ENCODE results near the gene ARHGAP8.

Gene ARHGAP8

GRCh38 chr22:44752285-44753188 lies at the start of gene ARHGAP8:
ARHGAP8 (plus strand) TSS chr22:44752575; CDS start chr22:44786528, 33,953 bp downstream.
- peak; percentile 37 for DNase-seq

GRCh38 chr22:44703255-44703870 lies 49.0 kb upstream of the ARHGAP8 start:
- no peak for DNase-seq

DNA sequence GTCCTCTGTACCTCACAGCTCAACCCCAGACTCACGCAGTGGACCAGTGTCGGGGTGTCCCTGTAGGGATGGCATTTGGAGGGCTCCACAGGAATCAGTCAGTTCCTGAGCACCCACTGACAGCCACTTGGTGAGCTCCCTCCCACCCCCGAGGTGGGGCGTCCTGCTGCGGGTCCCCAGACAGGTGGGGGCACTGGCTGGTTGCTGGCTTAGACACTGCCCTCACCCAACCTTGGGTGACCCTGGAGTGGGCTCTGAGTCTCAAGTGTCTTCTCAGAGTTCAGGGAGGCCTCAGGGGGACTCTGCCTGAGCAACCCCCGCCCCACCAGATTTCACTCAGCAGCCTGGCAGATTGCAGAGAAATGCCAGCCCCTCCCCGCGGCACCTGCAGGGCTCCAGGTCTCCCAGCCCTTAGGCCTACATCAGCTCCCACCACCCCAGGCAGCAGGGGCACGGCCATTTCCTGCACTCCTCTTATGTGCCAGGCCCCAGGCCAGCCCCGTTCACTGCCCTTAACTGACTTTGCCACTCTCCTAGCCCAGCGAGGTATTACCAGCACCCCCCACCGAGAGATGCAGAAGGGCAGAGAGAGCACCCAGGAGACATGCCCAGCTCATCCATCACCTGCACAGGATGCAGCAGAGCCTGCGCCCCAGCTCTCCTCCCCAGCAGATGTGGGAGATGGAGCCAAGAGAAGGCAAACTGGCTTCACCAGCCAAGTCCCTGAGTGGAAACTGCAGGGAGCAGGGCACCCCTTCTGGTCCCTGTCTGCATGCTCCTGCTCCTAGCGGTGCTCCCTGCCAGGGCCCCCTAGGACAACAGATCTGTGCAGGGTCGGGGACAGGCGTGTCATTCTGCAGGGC lies 48.0 kb upstream of the ARHGAP8 start:
- no peak for DNase-seq

GRCh38 chr22:44705022-44705297 lies 47.4 kb upstream of the ARHGAP8 start:
- no peak for DNase-seq

GRCh38 chr22:44706488-44706887 lies 45.9 kb upstream of the ARHGAP8 start:
- no peak for DNase-seq

DNA sequence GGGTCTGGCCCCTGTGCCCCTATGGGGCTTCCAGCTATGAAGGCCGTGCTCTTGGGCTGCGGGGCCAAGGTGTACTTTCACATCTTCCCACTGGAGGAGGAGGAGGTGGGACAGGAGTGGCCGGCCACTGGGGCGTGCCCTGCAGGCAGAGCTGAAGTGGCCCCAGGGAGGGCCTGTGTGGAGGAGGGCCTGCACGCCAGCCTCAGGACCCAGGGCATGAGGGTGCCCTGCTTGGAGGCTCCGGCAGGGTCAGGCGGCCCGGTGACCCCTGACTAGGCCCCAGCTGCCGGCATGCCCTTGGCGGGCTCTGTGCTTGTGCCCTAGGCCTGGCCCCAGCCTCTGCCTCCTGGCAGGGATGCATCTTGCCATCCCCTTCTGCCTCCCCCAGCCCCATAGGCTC lies 45.2 kb upstream of the ARHGAP8 start:
- no peak for DNase-seq

GRCh38 chr22:44707752-44708151 lies 44.6 kb upstream of the ARHGAP8 start:
- DNase-seq: no peak

DNA sequence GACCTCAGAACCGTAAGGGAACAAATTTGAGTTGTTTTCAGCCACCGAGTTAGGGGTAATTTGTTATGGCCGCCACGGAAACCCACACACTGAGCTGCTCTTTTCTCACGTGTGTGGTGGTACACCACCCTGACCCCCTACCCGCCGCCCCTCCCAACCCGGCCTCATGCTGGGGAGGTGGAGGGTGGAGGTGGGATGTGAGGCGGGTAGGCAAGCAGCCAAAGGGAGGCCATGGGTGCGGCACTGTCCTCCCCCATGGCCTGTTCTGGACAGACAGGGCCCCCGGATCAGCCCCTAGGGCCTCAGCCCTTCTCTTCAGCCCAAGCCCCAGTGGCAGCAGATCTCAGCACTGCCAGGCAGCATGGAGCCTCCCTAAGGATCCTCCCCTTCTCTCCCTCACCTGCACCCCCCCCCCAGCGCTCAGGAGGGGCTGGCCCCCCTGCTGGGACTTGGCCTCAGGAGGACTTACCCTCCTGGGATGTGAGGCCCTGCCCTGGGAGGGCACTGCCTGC lies 42.4 kb upstream of the ARHGAP8 start:
- peak; percentile 31 for DNase-seq

DNA sequence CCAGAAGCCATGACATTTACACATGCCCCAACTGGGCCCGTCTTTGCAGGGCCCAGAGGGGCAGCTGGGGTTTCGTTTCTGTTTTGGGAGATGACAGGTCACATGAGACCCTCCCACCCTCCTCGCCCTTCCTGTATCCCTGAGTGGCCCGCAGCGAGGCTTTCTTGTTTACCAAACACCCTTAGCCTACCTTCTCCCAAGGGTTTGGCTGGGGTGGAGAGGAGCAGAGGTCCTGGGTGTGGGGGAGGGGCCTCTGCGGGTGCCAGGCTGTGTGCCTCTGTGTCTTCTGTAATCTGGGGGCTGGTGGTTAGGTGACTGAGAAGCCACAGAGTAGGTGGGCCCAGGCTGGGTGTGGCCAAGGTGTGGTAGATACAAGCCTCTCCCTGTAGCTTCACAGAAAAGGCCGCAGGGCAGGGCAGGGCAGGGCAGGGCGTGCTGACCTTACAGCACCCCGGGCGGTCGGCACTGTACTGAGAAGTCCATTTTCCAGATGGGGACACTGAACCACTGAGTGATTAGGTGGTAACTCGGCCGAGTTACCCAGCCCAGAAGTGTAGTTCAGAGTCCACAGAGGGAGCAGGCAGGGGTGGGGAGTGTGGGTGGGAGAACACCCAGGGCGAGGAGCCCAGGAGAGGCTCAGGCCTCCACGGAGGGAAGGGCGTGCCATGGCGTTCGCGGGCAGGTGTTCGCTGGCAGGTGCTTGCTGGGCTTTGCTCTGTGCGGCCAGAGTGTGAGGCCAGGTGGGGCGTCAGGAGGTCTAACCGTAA lies 41.7 kb upstream of the ARHGAP8 start:
- DNase-seq: peak; percentile 60

DNA sequence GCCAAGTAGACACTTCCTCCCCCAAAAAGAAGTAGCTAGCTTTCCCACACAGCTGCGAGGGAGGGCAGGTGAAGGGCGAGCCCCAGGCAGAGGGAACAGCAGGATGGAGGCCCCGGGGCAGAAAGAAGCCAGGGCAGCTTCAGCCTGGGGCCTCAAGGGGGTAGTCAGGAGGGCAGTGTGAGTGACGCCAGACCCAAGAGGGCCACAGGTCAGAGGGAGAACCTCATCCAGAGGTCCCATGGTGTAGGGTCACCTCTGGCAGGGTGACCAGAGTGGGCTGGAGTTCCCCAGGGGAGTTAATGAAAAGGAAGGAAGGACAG lies 41.2 kb upstream of the ARHGAP8 start:
- no peak for DNase-seq

DNA sequence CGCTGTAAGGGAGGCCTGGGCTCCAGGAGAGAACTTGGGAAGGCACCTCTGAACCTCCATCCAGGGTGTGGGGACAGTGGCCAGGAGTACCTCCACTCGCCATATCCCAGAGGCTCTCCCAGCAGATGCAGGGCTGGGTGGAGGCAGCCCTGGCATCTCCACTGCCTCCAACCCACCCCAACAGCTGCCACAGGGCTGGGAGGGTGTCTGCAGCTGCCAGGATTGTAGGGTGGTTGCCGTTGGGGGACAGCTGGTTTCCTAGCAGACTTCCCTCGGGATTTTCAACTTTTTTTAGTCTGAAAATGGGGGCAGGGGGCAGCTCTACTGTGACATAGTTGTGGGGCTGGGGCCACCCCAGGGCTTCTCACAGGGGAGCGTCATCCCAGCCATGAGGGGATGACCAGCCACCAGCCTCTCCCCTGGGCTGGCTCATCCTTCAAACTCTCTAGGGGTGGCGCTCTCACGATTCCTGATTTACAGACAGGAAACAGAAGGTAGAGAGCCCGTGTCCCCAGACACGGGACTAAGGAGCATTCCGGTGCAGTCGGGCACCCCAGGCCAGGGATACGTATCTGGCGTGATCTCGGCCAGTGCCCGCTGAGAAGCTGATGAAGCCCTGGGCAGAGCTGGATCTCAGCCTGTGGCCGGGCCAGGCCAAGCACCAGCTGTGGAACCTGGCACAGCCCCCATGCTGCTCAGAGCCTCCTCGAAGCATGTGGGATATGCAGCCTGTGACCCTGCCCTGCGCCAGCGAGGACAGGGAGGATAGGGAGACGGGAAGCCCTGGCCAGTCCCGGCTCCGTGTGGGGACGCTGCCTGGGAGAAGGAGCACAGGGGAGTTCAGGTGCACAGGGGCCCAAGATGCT lies 40.5 kb upstream of the ARHGAP8 start:
- no peak for DNase-seq

DNA sequence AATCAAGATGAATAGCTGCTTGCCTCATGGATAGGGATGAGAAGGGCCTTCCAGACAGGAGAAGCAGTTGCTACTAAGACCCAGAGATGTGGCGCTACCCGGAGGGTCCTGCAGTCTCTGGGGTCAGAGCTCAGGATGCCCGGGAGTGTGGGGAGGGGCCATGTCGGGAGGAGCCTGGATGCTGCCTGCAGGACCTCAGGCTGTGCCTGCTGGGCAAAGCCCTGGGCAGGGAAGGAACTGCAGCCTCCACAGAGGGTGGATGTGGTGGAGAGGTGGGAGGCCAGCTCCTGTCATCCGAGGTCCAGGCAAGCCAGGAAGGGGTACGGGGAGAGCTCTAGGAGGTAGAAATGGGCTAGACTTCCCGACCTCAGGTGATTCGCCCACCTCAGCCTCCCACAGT lies 39.4 kb upstream of the ARHGAP8 start:
- no peak for DNase-seq

DNA sequence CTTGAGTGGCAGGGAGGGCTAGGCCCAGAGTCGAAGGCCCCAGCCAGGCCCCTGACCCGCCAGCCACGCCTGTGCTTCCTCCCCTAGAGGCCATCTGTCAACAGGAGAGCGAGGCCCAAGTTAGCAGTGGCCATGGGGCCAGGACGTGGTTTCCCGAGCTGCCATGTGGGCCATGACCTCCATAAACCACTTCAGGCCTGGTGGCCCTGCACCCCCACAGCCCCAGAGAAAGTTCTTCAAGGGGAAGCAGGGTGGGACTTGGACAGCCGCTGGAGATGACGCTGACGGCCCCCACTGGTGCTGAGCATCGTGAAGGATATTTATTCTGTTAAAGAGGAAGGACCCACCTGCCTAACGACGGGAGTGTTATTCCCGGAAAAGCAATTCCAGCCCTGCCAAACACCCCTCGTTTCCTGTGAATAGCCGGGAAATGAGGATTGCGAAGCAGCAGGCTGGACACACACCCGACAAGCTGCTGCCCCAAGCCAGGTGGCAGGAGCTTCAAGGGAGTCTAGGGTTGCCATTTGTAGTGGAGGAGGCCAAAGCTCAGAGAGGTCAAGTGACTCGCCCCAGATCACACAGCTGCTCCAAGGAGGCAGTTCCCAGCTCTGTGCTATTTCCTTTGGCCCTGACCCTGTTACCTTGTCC lies 37.5 kb upstream of the ARHGAP8 start:
- DNase-seq: no peak

DNA sequence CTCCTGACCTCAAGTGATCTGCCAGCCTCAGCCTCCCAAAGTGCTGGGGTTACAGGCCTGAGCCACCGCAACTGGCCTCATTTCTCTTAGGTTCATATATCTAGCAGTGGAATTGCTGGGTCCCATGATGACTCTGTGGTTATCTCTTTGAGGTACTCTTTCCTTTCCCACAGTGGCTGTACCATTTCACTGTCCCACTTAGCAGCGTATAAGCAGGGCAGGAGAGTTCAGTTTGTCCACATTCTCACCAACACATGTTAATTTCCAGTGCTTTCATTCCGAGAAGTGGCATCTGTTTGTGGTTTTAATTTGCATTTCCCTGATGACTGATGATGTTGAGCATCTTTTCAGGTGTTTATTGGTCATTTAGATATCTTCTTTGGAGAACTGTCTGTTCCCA lies 34.0 kb upstream of the ARHGAP8 start:
- no peak for DNase-seq

DNA sequence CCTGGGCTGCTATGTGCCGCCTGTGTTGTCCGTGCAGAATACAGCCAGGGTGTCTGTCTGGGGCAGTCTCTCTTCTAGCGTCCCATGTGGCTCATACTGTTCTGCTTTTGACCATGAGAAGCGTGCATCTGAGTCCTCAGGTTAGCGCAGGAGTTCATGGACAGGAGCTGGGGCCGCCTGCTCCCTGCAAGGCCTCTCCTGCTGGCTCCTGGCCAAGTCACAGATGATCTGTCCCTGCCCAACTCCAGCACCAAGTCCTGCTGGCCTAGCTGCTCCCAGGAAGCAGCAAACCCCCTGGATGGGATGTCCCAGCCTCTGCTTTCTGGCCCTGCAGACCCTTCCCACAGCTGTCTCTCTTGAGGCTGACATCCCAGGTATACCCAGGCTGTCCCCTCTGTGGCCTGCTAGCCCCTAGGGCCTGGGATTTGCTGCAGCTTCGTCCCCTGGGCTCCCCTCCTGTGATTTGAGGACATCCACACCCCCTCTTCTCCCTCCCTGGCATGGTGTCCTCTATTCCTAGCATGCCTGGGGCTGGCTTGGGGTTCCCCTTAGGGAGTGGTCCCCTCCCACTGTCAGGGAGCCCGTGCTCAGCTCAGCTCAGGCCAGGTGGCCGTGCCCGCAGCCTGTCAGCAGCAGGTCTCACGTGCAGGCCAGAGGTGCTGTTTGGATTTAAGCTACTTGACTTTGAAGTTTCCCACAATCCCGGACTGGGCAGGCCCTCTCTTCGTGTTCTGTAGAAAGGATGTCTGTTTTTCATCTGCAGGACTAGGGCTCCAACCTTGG lies 32.6 kb upstream of the ARHGAP8 start:
- DNase-seq: no peak

GRCh38 chr22:44721213-44721612 lies 31.2 kb upstream of the ARHGAP8 start:
- no peak for DNase-seq

GRCh38 chr22:44722611-44723010 lies 29.8 kb upstream of the ARHGAP8 start:
- DNase-seq: no peak

DNA sequence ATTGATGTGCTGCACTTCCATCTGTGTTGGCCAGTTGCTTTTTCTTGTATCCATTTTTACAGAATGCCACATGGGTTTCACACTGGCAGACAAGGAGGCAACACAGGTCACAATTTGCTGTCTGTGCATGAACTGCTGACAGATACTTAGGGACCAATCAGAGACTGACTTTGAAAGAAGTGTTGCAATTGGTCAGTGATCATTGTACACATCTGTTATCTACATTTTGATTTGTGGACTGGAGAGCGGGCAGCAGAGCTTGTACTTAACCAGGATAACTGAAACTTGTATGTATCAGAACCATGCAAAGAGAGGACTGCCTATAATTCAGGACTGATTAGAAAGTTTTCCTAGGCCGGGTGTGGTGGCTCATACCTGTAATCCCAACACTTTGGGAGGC lies 28.6 kb upstream of the ARHGAP8 start:
- DNase-seq: no peak

DNA sequence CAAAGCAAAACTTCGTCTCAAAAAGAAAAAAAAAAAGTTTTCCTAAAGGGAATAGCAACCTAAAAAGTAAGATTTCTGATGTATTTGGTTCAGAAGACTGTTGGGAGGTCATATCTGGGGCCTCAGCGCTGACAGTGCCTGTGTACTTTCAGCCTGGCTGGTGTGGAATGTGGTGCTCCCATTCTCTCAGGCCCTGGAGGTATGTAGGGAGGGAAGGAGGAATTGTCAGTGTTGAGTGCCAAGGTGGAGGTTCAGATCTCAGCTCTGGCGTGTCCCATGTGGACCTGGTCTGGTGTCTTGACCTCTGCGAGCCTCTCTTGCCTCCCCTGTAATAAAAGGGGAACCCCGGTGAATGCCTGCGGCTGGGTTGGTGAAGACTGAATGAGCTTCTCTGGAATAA lies 28.0 kb upstream of the ARHGAP8 start:
- DNase-seq: no peak

DNA sequence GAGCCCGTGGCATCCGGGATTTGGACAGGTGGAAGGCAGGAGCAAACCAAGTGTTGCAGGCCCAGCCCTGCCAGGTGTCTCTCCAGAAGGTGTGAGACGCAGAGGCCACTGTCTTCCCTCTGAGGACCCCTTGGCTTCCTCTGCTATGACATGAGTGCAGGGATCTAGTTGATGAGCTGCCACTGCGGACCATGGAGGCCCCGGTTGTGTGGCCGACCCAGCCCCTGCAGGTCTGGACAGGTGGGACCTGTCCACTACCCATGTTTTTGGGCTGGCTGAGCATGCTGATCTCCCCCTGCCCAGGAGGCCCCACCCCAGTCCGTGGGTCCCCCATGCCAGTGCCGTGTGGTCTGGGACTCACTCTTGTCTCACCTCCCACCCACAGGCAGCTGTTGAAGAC lies 27.5 kb upstream of the ARHGAP8 start:
- DNase-seq: no peak

GRCh38 chr22:44726439-44726838 lies 25.9 kb upstream of the ARHGAP8 start:
- no peak for DNase-seq
